Mesangial cell (primary cell): ENCODE data around the gene RPS28. TPM values are rescaled to one million over a fixed set of nuclear protein-coding genes. Genes with fewer than 3 reads are reported as not detected.

Experiments
- total RNA-seq: library from RNA; depleted of rRNA; stranded (reverse); fragments of >200 nt; gene quantifications from 2 replicates; pipeline ENCODE4 v1.2.3, GENCODE V29; 2015

RPS28 gene
- total RNA-seq = 361 and 456 TPM in 2 replicates

GRCh38 chr19:8321067-8321985, at the start of gene RPS28, which contains the start of gene NDUFA7:
RPS28 (plus strand) TSS chr19:8321496; CDS start chr19:8321531, 35 bp downstream.
NDUFA7 (minus strand) TSS chr19:8321375; CDS start chr19:8321358, 17 bp downstream.

DNA sequence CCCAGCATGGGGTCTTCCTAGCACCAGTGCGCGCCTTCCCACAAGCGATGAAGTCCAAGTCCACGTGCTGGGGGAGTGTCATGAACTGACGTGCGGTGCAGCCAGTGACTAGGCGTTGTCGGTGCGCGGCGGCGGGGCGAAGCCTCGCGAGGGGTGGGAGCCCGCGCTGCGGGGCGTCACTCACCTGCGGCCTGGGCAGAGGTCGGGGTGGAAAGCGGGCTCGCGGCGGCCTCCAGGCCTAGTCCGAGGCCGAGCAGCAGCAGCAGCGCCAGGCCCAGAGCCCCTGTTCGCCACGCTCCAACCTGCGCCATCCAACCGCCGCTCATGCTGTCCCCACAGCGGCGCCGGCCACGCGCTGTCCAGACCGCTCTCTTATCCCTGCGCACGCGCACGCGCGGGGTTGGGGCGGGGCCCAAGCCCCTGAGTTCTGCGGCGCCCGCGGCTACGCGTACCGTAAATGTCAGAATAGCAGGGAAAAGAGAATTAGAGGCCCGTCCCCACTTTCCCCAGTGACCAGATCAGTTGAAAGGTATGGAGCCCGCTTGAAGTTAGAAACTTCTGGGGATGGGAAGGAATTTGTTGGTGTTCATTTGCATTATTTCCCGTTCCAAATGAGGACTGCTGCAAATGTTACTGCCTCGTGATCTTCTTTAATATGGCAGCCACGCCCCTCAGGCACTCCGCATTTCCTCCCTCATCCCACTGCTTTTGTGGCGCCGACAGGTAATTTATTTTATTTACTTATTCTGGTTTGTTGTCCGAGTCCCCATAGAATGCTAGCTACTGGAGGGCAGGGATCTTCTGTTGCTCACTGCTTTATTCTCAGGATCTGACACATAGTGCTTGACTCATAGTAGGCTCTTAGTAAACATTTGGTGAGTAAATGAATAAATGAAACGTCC, 13.1 kb upstream of the RPS28 start, which contains the start of gene CD320:
TSS of gene CD320 (minus strand) at position 394 of the 902 bp plus-strand sequence. CDS start at position 326, 68 bp downstream.

GRCh38 chr19:8342684-8343482, 21.6 kb downstream of the RPS28 start, which contains the start of gene KANK3:
KANK3 (minus strand) TSS chr19:8343262; CDS start chr19:8337828, 5,434 bp downstream.

DNA sequence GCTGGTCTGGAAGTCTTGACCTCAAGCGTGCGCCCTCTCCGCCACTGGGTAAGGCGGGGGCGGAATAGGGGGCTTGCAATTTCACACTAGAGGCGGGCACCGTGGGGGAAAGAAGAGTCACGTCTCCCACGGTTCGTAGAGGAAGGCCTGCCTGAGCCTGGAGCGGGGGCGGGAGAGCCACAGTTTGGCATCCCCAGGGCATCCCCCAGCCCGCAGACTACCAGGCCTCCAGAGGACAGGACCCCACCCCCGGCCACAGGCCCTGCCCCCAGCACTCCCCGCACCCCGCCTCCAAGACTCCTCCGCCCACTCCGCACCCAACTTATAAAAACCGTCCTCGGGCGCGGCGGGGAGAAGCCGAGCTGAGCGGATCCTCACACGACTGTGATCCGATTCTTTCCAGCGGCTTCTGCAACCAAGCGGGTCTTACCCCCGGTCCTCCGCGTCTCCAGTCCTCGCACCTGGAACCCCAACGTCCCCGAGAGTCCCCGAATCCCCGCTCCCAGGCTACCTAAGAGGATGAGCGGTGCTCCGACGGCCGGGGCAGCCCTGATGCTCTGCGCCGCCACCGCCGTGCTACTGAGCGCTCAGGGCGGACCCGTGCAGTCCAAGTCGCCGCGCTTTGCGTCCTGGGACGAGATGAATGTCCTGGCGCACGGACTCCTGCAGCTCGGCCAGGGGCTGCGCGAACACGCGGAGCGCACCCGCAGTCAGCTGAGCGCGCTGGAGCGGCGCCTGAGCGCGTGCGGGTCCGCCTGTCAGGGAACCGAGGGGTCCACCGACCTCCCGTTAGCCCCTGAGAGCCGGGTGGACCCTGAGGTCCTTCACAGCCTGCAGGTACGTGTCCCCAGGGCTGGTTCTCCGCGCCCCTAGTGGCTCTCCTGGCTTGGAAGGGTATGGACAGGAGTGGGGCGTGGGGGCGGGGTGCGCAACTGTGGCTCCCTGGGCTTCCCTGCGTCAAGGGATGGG, 42.8 kb downstream of the RPS28 start, which contains the start of gene ANGPTL4:
TSS of gene ANGPTL4 (plus strand) at position 353 of the 969 bp plus-strand sequence. CDS start at position 520, 167 bp downstream.

Other genes starting within 250 kb of the RPS28 start
- gene FBN3, start 171.9 kb upstream of the RPS28 start, total RNA-seq = under 0.01 TPM in 1 of 2 replicates, not detected in the other
- 10.4 and 57.3 TPM in 2 replicates for gene CERS4, start 112.1 kb upstream of the RPS28 start, total RNA-seq
- 70.0 and 158 TPM in 2 replicates for gene CD320, start 13.1 kb upstream of the RPS28 start, total RNA-seq
- 31.1 and 63.6 TPM in 2 replicates for gene NDUFA7, start 121 bp upstream of the RPS28 start, total RNA-seq
- 0.65 and 0.76 TPM in 2 replicates for gene KANK3, start 21.8 kb downstream of the RPS28 start, total RNA-seq
- gene ANGPTL4, start 42.7 kb downstream of the RPS28 start, total RNA-seq = 5.1 and 28.2 TPM in 2 replicates
- gene RAB11B, start 68.9 kb downstream of the RPS28 start, total RNA-seq = 60.8 and 104 TPM in 2 replicates
- gene MARCHF2, start 91.8 kb downstream of the RPS28 start, total RNA-seq = 90.9 and 115 TPM in 2 replicates
- gene HNRNPM, start 123.5 kb downstream of the RPS28 start, total RNA-seq = 57.8 and 136 TPM in 2 replicates
- not detected in 2 replicates for gene PRAM1, start 181.1 kb downstream of the RPS28 start, total RNA-seq
- 18.1 and 18.5 TPM in 2 replicates for gene ZNF414, start 192.7 kb downstream of the RPS28 start, total RNA-seq